ENCODE results near the gene FGD2.
A peak's percentile ranks its signal among the peaks of the same experiment; 100 is the strongest.

FGD2 gene, protein sequence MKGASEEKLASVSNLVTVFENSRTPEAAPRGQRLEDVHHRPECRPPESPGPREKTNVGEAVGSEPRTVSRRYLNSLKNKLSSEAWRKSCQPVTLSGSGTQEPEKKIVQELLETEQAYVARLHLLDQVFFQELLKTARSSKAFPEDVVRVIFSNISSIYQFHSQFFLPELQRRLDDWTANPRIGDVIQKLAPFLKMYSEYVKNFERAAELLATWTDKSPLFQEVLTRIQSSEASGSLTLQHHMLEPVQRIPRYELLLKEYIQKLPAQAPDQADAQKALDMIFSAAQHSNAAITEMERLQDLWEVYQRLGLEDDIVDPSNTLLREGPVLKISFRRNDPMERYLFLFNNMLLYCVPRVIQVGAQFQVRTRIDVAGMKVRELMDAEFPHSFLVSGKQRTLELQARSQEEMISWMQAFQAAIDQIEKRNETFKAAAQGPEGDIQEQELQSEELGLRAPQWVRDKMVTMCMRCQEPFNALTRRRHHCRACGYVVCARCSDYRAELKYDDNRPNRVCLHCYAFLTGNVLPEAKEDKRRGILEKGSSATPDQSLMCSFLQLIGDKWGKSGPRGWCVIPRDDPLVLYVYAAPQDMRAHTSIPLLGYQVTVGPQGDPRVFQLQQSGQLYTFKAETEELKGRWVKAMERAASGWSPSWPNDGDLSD

GRCh38 chr6:37005061-37005810, at the start of gene FGD2:
TSS of gene FGD2 (plus strand) at chr6:37005655. CDS start at chr6:37005818, 163 bp downstream.
- DNase-seq (ENCODE audit: low read depth in 1 of 2, low spot score in 1 of 2) = no peak

- DNase-seq (ENCODE audit: low read depth in 1 of 2, low spot score in 1 of 2) = no peak
Measured at GRCh38 chr6:36955671-36956445, 49.6 kb upstream of the FGD2 start.

DNA sequence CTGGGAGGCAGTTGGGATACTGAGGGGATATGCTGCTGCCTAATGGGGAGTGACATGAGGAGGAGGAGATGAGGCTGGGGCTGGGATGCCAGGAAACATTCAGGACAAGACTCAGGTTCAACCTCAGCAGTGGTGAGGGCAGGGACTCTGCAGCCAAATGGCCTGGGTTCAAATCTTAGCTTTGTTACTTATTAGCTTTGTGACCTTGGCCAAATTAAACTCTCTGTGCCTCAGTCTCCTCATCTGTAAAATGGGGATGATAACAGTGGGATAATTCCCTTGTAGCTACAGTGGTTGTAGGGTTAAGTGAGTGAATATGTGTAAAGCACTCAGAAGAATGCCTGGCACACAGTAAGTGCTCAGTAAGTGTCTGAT, 49.0 kb upstream of the FGD2 start:
- DNase-seq (ENCODE audit: low read depth in 1 of 2, low spot score in 1 of 2) = no peak

GRCh38 chr6:36957773-36958271, 47.6 kb upstream of the FGD2 start:
- DNase-seq (ENCODE audit: low read depth in 1 of 2, low spot score in 1 of 2) = no peak

GRCh38 chr6:36958775-36959554, 46.5 kb upstream of the FGD2 start:
- no peak for DNase-seq (ENCODE audit: low read depth in 1 of 2, low spot score in 1 of 2)

DNA sequence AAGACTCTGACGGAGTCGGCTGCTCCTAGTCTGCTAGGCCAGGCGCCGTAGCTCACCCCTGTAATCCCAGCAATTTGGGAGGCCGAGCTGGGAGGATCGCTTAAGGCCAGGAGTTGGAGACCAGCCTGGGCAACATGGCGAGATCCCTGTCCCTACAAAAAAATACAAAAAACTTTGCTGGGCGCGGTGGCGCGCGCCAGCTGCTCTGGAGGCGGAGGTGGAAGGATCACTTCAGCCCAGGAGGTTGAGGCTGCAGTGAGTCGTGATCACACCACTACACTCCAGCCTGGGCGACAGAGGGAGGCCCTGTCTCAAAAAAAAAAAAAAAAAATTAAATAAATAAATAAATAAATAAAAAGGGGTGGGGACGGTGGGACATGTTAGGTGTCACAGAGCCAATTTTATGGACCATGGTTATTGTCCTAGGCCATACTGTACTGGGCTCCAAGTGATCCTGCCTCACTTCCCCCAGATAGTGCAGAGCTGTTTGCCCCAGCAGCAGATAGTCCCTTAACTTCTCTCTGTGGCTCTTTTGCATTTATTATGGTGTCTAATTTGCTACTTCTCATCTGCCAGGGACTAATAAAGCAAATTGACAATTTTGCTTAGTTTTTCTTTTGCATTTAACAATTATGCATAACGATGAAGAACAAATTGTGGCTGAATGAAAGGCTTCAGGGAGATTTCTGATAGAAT, 45.8 kb upstream of the FGD2 start:
- DNase-seq (ENCODE audit: low read depth in 1 of 2, low spot score in 1 of 2) = no peak

DNA sequence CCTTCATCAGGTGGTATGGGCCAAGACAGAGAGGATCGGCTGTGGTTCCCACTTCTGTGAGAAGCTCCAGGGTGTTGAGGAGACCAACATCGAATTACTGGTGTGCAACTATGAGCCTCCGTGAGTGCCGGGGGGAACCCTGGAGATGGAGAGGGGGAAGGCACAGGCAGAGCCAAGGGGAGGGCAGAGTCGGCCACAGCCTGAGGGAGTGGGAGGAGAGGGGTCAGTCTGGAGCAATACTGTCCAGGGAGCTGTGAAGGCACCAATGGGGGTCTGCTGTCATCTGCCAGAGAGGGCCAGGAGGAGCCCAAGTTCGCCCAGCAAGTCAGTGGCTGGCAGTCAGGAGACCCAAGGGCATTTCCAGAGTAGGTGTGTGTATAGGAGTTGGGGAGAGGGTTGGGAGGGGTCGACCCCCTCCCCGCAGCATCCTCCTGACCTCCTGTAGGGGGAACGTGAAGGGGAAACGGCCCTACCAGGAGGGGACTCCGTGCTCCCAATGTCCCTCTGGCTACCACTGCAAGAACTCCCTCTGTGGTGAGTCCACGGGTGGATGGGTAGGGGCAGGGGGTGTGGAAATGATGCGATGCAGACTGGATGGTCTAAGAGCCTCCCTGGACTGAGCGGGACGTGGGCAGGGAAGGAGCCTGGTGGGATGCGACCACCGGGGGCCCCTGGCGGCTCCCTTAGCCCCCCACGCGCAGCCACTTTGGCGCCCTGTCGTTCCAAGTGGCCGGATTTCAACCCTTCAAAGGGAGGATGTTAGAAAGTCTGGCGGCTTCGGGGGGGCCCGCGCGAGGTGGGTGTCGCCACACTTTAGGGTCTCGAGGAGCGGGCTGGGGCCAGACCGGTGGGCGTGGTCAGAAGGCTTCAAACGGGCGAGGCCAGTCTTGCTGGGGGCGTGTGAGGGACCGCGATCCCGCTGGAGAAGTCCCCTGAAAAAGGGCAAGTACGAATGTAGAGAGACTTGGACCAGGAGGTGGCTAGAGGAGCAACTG, 43.7 kb upstream of the FGD2 start:
- no peak for DNase-seq (ENCODE audit: low read depth in 1 of 2, low spot score in 1 of 2)

DNA sequence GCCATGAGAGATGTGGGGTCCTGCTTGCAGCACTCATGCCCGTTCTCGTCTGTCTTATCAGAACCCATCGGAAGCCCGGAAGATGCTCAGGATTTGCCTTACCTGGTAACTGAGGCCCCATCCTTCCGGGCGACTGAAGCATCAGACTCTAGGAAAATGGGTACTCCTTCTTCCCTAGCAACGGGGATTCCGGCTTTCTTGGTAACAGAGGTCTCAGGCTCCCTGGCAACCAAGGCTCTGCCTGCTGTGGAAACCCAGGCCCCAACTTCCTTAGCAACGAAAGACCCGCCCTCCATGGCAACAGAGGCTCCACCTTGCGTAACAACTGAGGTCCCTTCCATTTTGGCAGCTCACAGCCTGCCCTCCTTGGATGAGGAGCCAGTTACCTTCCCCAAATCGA, 42.6 kb upstream of the FGD2 start:
- peak; percentile 56 to 71 for DNase-seq (ENCODE audit: low read depth in 1 of 2, low spot score in 1 of 2)

DNA sequence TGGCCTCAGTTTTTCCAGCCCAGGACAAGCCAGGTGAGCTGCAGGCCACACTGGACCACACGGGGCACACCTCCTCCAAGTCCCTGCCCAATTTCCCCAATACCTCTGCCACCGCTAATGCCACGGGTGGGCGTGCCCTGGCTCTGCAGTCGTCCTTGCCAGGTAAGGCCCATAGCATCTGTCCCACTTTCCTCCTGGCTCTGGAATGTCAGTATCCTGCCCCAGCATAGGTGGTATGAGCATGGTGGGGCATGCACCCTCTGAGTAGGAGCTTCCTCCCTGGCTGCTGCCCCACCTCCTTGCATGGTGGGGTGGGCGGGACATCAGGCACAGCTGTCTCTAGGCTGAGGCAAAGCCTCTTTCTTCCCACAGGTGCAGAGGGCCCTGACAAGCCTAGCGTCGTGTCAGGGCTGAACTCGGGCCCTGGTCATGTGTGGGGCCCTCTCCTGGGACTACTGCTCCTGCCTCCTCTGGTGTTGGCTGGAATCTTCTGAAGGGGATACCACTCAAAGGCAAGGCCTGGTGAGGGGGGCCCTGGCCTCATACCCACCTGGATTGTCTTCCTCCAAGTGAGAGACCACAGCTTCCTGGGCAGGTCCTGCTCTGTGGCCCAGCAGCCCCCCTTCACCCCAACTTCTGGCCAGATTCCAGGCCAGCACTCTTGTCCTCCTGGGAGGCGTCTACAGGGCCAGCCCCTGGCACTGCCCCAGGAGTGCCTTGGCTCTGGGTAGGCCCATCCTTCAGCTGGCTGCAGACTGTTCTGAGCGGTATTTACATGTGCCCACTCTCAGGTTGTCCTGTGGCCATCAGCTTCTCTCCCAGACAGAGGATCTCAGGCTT, 41.8 kb upstream of the FGD2 start:
- DNase-seq (ENCODE audit: low read depth in 1 of 2, low spot score in 1 of 2) = no peak

DNA sequence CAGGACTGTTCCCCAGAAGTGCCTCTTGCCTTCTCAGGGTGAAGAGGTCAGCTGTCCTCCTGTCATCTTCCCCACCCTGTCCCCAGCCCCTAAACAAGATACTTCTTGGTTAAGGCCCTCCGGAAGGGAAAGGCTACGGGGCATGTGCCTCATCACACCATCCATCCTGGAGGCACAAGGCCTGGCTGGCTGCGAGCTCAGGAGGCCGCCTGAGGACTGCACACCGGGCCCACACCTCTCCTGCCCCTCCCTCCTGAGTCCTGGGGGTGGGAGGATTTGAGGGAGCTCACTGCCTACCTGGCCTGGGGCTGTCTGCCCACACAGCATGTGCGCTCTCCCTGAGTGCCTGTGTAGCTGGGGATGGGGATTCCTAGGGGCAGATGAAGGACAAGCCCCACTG, 41.1 kb upstream of the FGD2 start:
- no peak for DNase-seq (ENCODE audit: low read depth in 1 of 2, low spot score in 1 of 2)

DNA sequence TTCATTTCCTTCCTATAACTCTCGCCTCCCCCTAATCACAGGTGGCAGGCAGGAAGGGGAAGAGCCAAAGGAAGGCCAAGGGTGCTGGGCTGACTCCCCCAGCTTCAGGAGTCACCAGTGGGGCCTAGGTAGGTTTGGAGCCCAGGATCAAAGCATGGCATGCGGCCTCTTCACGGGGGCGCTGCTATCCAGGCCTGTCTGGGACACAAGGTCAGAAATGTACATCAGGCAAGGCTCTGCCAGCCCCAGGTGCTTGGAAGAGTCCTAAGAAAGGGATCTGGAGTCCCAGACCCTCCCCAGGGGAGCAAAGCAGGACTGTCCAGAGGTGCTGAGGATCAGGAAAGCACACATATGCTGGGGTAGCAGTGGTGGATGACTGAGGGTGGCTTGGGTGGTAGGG, 40.5 kb upstream of the FGD2 start:
- no peak for DNase-seq (ENCODE audit: low read depth in 1 of 2, low spot score in 1 of 2)

GRCh38 chr6:36967301-36967700, 38.2 kb upstream of the FGD2 start:
- DNase-seq (ENCODE audit: low read depth in 1 of 2, low spot score in 1 of 2) = no peak

DNA sequence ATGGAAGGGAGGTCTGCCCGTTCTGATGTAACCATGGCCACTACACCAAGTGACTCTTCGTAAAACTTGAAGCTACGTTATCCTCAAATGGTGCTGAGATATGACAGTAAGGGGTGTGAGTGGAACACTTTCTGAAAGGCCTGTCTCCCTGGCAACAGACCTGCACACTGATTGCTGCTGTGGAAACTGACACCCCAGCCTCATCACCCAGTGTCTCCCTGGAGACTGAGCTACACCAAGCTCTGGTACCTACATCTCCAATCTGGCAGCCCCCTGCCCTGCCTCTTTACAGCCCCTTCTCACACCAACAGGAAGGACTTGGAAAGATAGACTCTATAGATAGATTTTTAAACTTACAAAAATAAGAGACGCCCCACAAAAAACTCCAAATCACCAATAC, 37.7 kb upstream of the FGD2 start:
- DNase-seq (ENCODE audit: low read depth in 1 of 2, low spot score in 1 of 2) = no peak

- DNase-seq (ENCODE audit: low read depth in 1 of 2, low spot score in 1 of 2) = no peak
Measured at GRCh38 chr6:36968266-36968977, 37.0 kb upstream of the FGD2 start.

- no peak for DNase-seq (ENCODE audit: low read depth in 1 of 2, low spot score in 1 of 2)
Measured at GRCh38 chr6:36969240-36969691, 36.2 kb upstream of the FGD2 start.

DNA sequence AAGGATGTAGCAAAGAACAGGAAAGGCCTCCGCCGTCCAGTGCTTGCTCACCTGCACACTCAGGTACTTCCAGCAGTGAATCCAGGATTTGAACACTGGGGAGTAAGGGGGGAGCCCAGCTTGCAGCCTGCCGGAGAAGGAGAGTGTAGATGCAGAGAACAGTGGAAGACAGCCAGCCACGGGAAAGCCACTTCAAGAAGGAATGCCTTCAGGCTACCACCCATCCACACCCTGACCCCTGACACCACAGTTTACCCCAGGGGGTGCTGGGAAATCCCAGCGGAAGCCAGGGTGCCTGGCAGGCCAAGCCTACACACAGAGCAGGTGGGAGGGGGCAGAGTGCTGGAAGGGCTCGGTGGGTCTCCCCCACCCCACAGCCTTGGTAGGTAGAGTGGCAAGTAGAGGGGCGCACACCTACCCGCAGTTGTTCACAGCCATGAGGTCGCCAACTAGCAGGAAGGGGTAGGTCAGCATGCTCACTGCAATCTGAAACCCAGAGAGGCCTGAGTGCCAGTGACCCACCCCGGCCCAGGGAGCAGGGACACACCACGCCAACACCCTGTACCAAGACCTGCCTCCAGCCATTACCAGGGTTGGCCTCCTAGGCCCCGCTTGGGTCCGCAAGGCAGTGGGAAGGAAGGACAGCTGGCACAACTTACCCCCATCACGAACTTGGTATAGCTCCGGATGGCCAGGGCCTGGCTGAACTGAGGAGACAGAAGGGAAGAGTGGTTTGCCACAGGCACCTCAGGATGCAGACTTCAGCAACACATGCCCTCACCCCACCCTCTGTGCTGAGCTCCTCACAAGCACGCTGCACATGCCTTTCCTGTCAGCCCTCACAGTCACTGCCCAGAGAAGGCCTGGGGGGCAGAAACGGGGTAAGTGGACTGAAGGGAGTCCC, 35.2 kb upstream of the FGD2 start:
- no peak for DNase-seq (ENCODE audit: low read depth in 1 of 2, low spot score in 1 of 2)

Data from stimulated activated CD4-positive, alpha-beta T cell treated with anti-CD3 and anti-CD28 coated beads, Interleukin-15, amount 100 ng/mL, for 1 hour (primary cell).